ENCODE results near the gene PKNOX2.

The PKNOX2 gene

GRCh38 chr11:125281831-125282595 is 117.5 kb downstream of the PKNOX2 start:
- no peak for DNase-seq

DNA sequence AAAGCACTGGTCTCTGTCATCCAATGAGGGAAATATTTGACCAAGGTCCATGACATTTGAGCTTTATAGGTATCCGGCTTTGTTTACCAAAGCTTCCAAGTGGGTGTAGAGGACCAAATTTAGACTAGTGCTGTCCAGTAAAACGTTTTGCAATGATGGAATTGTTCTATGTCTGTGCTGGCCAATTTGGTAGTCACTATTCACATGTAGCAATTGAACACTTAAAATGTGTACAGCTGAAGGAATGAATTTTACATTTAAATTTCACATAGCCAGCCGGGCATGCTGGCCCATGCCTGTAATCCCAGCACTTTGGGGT is 118.0 kb downstream of the PKNOX2 start:
- no peak for DNase-seq

- DNase-seq = no peak
These were observed 119.8 kb downstream of the PKNOX2 start for GRCh38 chr11:125284245-125284850.

- DNase-seq = no peak
These were observed 121.3 kb downstream of the PKNOX2 start for GRCh38 chr11:125285844-125286243.

GRCh38 chr11:125286486-125286885 is 121.9 kb downstream of the PKNOX2 start:
- no peak for DNase-seq

DNA sequence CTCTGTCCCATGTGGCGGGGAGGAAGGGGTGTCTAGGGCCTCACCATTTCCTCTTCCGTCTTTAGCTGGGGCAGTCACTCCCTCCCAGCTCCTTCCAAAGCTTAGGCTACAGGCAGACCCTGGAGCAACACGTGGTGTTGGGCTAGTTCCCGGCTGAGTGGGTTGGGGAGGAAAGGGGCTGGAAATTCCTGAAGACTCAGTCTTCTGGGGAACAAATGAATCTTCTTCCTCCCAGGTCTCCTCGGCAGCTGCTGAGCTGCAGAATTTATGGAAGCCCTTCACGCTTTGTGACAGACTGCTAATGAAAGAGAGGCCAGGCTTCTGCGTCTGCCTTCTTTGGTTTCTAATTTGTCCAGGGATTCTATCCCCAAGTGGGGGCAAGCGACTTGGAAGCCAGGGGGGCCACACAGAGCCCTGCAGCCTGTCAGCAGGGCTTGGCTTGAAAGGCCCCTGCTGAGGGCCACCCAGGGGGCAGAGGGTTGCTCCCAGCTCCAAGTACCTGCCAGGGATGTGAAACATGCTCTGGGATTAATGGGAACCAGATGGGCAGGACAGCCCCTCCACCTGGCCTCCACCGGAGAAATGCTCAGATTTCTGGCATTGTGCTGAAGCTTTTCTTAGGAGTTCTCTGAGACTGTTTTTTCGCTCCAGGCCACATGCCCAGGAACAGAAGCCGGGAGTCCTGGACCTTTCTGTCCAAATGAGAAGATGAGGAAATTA is 123.1 kb downstream of the PKNOX2 start:
- DNase-seq = peak in 1 of 56 donors; percentile 12

DNA sequence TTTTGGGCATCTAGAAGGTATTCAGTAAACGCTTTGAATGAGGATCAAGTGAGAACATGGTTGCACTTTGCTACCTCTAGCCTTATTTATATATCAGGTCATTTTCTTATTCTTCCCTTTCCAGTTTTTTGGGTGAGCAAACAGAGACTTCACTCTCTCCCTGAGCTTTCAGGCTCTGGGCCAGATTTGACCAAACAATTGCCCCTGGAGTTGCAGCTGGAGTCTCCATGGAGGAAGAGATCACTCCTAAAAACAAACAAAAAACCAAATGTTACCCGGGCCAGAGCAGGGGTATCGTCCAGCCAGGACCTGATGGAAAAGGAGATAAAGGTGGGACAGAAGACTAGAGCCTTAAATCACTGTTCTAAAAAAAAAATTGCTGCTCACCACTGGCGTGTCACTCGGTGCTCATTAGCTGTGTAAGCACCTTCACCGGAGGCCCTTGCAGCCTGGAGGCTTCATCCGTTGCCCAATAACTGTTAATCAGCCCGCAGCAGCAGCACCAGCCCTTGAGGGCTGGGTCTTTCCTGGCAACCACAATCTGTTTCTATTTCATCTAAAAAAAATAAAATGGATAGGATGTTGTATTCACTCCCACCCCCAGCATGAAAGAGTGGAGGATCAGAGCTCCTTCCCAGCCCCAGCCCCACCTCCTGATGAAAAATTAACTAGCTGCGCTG is 125.0 kb downstream of the PKNOX2 start:
- no peak for DNase-seq

- DNase-seq = no peak
These were observed 125.7 kb downstream of the PKNOX2 start for GRCh38 chr11:125290263-125290662.

DNA sequence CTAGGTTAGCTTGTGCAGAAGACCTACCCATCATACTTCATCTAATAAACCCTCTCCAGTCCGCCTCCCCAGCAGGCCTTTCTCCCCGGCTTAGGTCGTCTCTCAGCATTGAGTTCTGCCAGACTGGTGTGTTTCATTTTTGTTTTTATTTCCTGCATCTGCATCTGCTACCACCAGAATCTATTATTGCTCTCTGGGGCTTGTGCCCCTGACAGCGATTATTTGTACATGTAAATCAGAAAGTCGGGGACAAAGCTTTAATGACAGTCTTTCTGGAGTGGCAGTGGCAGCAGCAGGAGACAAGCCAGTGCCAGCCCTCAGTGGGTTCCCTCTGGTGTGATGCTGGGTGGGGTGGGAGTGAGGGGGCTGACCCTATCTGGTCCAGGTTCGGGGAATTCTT is 127.5 kb downstream of the PKNOX2 start:
- no peak for DNase-seq

- DNase-seq = no peak
These were observed 129.0 kb downstream of the PKNOX2 start for GRCh38 chr11:125293596-125293995.

- peak in 1 of 56 donors; percentile 12 for DNase-seq
These were observed 131.4 kb downstream of the PKNOX2 start for GRCh38 chr11:125295931-125296330.

DNA sequence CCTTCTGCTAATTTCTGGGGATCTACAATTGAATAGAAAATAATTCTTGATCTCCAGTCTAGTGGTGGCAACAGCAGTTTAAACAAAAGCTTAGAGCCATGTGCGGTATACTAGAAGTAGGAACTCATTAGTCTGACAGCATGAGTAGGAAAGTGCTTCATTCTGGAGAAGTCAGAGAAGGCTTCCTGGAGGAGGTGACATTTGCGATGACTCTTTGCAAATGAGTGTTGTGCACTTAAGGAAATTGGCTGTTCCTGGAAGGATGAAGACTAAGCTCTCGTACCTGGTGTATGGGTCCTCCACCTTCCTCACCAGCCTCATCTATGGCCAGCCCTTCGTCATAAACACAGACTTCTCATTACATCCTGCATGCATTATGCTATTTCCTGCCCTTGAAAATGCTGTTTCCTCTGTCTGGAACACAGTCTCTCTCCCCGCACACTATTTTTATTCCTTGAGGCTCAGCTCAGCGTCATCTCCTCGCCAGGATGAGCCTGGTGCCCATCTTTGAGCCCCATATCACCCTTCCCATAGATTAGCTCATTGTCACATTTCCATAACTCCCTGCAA is 132.9 kb downstream of the PKNOX2 start:
- no peak for DNase-seq

DNA sequence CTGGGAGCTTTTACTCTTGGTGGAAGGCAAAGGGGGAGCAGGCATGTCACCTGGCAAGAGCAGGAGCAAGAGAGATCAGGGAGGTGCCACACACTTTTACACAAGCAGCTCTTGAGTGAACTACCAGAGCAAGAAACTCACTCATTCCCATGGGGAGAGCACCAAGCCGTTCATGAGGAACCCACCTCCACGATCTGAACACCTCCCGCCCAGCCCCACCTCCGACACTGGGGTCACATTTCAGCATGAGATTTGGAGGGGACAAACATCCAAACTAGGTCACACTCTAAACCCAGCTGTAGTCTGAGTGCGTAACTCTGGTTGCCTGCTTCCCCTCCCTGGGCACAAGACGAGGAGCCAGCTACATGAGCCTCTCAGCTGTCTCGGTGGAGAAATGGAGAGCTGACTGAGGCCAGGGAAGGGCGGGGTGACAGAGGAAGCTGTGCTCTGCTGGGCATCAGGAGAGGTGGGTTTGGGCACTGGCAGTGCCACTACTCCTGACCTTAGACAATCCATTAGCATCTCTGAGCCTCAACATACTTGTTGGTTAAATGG is 134.6 kb downstream of the PKNOX2 start:
- DNase-seq = no peak

DNA sequence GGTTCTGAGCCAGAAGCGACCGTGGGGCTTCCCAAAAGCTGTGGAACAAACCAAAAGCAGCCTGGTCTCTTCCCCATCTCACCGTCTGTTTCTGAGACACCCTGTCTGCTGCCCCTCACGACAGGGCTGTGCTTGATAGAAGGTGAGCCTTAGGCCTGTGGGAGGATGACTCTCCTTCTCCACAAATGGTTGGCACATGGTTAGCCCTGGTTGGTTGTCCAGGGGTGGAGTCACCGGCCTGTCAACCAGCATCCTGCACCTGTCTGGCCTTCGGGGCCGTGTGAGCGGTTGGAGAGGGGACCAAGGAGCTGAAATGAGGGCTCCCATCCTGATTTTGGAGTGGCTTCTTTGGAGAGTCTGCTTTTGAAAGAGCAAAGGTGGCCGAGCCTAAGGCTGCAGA is 135.3 kb downstream of the PKNOX2 start:
- DNase-seq = no peak

DNA sequence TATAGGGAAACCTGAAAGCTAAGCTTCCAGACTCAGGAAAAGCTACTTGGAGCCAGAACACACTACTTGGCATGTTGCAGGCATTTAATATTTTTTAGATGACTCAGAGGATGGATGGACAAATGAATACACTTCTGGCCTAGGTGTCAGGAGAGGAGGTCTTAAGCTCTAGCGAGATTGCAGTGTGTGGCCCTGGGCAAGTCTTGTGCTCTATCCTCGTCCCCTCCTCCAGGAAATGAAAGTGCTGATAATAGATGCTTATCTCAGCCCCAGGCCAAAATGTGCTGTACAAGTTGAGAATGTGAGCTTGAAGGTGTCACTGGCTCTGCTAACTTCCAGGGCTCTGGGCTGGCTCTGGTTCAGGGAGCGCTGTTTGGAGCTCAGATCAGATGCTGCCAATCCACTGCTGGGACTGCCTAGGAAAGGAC is 136.3 kb downstream of the PKNOX2 start:
- no peak for DNase-seq

GRCh38 chr11:125301346-125301745 is 136.8 kb downstream of the PKNOX2 start:
- no peak for DNase-seq

GRCh38 chr11:125303186-125303585 is 138.6 kb downstream of the PKNOX2 start:
- DNase-seq = no peak

DNA sequence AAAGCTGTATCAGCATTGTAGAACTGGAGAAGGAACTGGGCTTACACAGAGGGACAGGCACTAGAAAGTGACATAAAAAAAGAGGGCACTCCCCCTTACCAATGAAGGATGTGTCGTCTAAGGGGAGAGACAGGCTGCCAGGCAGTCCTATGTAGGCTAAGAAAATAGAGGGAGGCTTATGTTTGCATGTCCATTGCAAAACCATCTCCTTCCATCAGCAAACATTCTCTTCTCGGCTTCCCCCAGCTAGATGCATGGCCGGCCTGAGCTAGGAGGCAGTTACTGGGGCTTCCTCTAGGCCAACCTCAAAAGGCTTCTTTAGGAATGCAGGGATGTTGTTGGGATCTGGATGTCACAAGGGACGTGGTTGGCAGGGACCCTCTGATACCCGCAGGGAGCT is 139.1 kb downstream of the PKNOX2 start:
- no peak for DNase-seq

DNA sequence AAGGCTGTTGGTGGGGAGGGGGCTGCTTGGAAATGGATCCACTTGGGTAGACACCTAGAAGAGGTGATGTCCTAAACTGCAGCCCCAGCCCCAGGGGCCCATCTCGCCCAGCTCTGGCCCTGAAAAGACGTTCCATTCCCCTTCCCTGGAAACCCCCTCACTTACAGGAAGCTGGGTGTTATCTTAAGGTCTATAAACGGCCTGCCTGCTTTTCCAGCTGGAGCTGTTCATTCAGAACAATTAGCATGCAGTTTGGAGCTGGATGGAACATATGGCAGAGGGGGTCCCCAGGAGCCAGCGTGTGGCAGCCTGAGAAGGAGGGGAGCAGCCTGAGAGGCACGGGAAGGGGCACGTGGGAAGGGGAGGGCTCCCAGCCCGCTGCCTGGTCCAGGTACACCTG is 139.6 kb downstream of the PKNOX2 start:
- DNase-seq = no peak

- DNase-seq = no peak
These were observed 140.3 kb downstream of the PKNOX2 start for GRCh38 chr11:125304876-125305275.

- DNase-seq = no peak
These were observed 140.8 kb downstream of the PKNOX2 start for GRCh38 chr11:125305345-125305744.

Measured in nucleus accumbens (tissue), 56 donors.